Gastroesophageal sphincter (tissue), 4 donors: ENCODE results near the gene RASA4. TPM values are rescaled to one million over a fixed set of nuclear protein-coding genes. Genes with fewer than 3 reads are reported as not detected.
"Not testable (repeated sequence)": the region's sequence is repeated elsewhere in the genome, so short reads cannot be mapped to it uniquely, and the experiment has no call there.

ENCODE experiments used
- ATAC-seq: fragments of 150-250 bp; one replicate; pipeline ENCODE4 v1.9.1; 2016; ENCODE audit warnings: mild to moderate bottlenecking, moderate library complexity
- H3K27ac ChIP-seq, 4 donors: fragments of 200-600 bp; sonication (generic) in 3 of 4; 1 replicate in 3 of 4; 2 replicates in 1 of 4; pipeline ENCODE4 v1.5.1; 2016 to 2019
- H3K27me3 ChIP-seq: fragments of 200-600 bp; sonication (generic); one replicate; pipeline ENCODE4 v1.5.1; 2019
- H3K36me3 ChIP-seq, 2 donors: fragments of 200-600 bp; sonication (generic); one replicate each; pipeline ENCODE4 v1.5.1; 2019; ENCODE audit warnings: control low read depth in 1 of 2
- H3K4me1 ChIP-seq, 3 donors: fragments of 200-600 bp; sonication (generic); 1 replicate in 2 of 3; 2 replicates in 1 of 3; pipeline ENCODE4 v1.5.1; 2016 to 2019; ENCODE audit warnings: control low read depth in 2 of 3
- H3K4me3 ChIP-seq, 2 donors: fragments of 200-600 bp; sonication (generic); one replicate each; pipeline ENCODE4 v1.5.1; 2019; ENCODE audit warnings: mild to moderate bottlenecking in 1 of 2, moderate library complexity in 1 of 2
- H3K9me3 ChIP-seq, 3 donors: fragments of 200-600 bp; sonication (generic); one replicate each; pipeline ENCODE4 v1.5.1; 2017 to 2019; ENCODE audit warnings: control low read depth in 2 of 3
- CTCF ChIP-seq, 4 experiments: fragments of 200-600 bp in 2 of 4; fragments of 450-650 bp in 2 of 4; sonication (generic) in 1 of 4; IDR thresholded peaks; one replicate each; pipeline ENCODE4 v1.5.1; 2017 to 2019; ENCODE audit warnings: antibody characterized with exemption in 4 of 4, mild to moderate bottlenecking in 2 of 4, moderate library complexity in 2 of 4
- POLR2A ChIP-seq, 2 donors: fragments of 450-650 bp; IDR thresholded peaks; one replicate each; pipeline ENCODE4 v1.6.1; 2017; ENCODE audit warnings: antibody characterized with exemption in 2 of 2, mild to moderate bottlenecking in 2 of 2, moderate library complexity in 1 of 2
- POLR2AphosphoS5 ChIP-seq: sonication (generic); formaldehyde crosslinking; IDR thresholded peaks from one replicate; pipeline ENCODE4 v1.6.1; 2017; ENCODE audit warnings: antibody characterized with exemption
- WGBS, 2 donors: methylation state at CpG; one replicate each; pipeline ENCODE4 v1.1.5; 2018; ENCODE audit warnings: low coverage in 1 of 2; 5-methylcytosine and 5-hydroxymethylcytosine counted together
- total RNA-seq, 4 donors: library from RNA; depleted of rRNA; stranded (reverse); fragments of >200 nt; gene quantifications; one replicate each; pipeline ENCODE4 v1.1.0, GENCODE V29; 2016

RASA4 gene
- total RNA-seq, 4 donors from 2014 or later, result 35.5 to 62.2 (median 44.2) TPM

- ATAC-seq, result peak; percentile 89
- not testable (repeated sequence) for H3K27me3 ChIP-seq, H3K27ac ChIP-seq, H3K4me1 ChIP-seq, H3K36me3 ChIP-seq, H3K9me3 ChIP-seq
- WGBS, 2 donors, result no CpG with 5 or more reads among the region's 26 CpGs
- H3K4me3 ChIP-seq, result peak overlapping the region in 1 of 2 donors; percentile 14
Measured at GRCh38 chr7:102592477-102593019, 24.0 kb downstream of the RASA4 start.

GRCh38 chr7:102589857-102590256 is 26.7 kb downstream of the RASA4 start:
- not testable (repeated sequence) for H3K9me3 ChIP-seq, H3K27ac ChIP-seq, H3K27me3 ChIP-seq, H3K4me1 ChIP-seq, H3K4me3 ChIP-seq, H3K36me3 ChIP-seq
- peak; percentile 33 for ATAC-seq
- WGBS, 2 donors, result no CpG with 5 or more reads among the region's 9 CpGs

- not testable (repeated sequence) for H3K27me3 ChIP-seq, H3K4me1 ChIP-seq, H3K4me3 ChIP-seq, ATAC-seq, H3K9me3 ChIP-seq, H3K27ac ChIP-seq, H3K36me3 ChIP-seq
- WGBS, 2 donors, result no CpG with 5 or more reads among the region's 5 CpGs
Measured at GRCh38 chr7:102583495-102583894, 33.1 kb downstream of the RASA4 start.

- H3K4me1 ChIP-seq, H3K9me3 ChIP-seq, ATAC-seq, H3K4me3 ChIP-seq, H3K27me3 ChIP-seq, H3K36me3 ChIP-seq, H3K27ac ChIP-seq: not testable (repeated sequence)
- WGBS, 2 donors, result no CpG with 5 or more reads among the region's 5 CpGs
Measured at GRCh38 chr7:102581722-102582121, 34.8 kb downstream of the RASA4 start.

- ATAC-seq, H3K9me3 ChIP-seq, H3K4me1 ChIP-seq, H3K27me3 ChIP-seq, H3K27ac ChIP-seq, H3K4me3 ChIP-seq, H3K36me3 ChIP-seq: not testable (repeated sequence)
- WGBS, 2 donors, result no CpG with 5 or more reads among the region's 5 CpGs
Measured at GRCh38 chr7:102578486-102578885, 38.1 kb downstream of the RASA4 start.

GRCh38 chr7:102577315-102578240 is 39.0 kb downstream of the RASA4 start:
- not testable (repeated sequence) for H3K4me1 ChIP-seq, H3K27me3 ChIP-seq, ATAC-seq, H3K27ac ChIP-seq, H3K9me3 ChIP-seq, H3K36me3 ChIP-seq, H3K4me3 ChIP-seq
- WGBS, 2 donors, result 69 to 90% methylated on average over 2 to 3 of the region's 7 CpGs

GRCh38 chr7:102576363-102576762 is 40.2 kb downstream of the RASA4 start:
- ATAC-seq, H3K4me3 ChIP-seq, H3K36me3 ChIP-seq, H3K27me3 ChIP-seq, H3K4me1 ChIP-seq, H3K27ac ChIP-seq, H3K9me3 ChIP-seq: not testable (repeated sequence)
- WGBS, 2 donors, result no CpG with 5 or more reads among the region's 3 CpGs

GRCh38 chr7:102574607-102575006 is 41.9 kb downstream of the RASA4 start:
- no CpG with 5 or more reads among the region's 6 CpGs for WGBS, 2 donors
- not testable (repeated sequence) for H3K9me3 ChIP-seq, H3K36me3 ChIP-seq, H3K27ac ChIP-seq, ATAC-seq, H3K4me1 ChIP-seq, H3K27me3 ChIP-seq, H3K4me3 ChIP-seq

GRCh38 chr7:102572261-102573239 is 44.0 kb downstream of the RASA4 start, which contains the start of gene POLR2J3:
TSS of gene POLR2J3 (minus strand) at chr7:102572583. CDS start at chr7:102572521, 62 bp downstream.
- TF ChIP-seq POLR2A (IDR thresholded peaks at IDR 0.05) (peak in 1 of 2 donors; percentile 50), CTCF (IDR thresholded peaks at IDR 0.05) (peak; percentile 37 to 82 (median 51)), POLR2AphosphoS5 (peak; percentile 27)
- H3K36me3 ChIP-seq, H3K27me3 ChIP-seq, H3K9me3 ChIP-seq, H3K4me1 ChIP-seq: not testable (repeated sequence)
- Histone ChIP-seq H3K4me3 (peak within 1 kb of the TSS; percentile 64 to 73), H3K27ac (peak within 1 kb of the TSS; percentile 48 to 86 (median 82))
- 0% methylated on average over 5 of the region's 64 CpGs; no CpG with 5 or more reads in 1 of the 2 donors for WGBS, 2 donors
- peak; percentile 96 for ATAC-seq

- H3K27ac ChIP-seq, ATAC-seq, H3K27me3 ChIP-seq, H3K9me3 ChIP-seq, H3K36me3 ChIP-seq, H3K4me3 ChIP-seq, H3K4me1 ChIP-seq: not testable (repeated sequence)
- WGBS, 2 donors, result no CpG with 5 or more reads among the region's 11 CpGs
Measured at GRCh38 chr7:102568620-102569019, 47.9 kb downstream of the RASA4 start.

- not testable (repeated sequence) for H3K4me1 ChIP-seq, H3K36me3 ChIP-seq, H3K4me3 ChIP-seq, H3K9me3 ChIP-seq, H3K27me3 ChIP-seq, H3K27ac ChIP-seq
- peak; percentile 28 for ATAC-seq
- no CpG with 5 or more reads among the region's 6 CpGs for WGBS, 2 donors
Measured at GRCh38 chr7:102550808-102551422, 65.6 kb downstream of the RASA4 start, which contains the start of gene SPDYE2. TSS of gene SPDYE2 (plus strand) at chr7:102551226. CDS start at chr7:102553256, 2,030 bp downstream.
